DMS 273 treated with DMSO at 0.1 percent for 48 hours (cell line): ENCODE results near the gene CD200R1.

Source experiments
- DNase-seq: peaks from one replicate; lab custom pipeline; 2025; lab: John Stamatoyannopoulos, UW

The CD200R1 gene

DNA sequence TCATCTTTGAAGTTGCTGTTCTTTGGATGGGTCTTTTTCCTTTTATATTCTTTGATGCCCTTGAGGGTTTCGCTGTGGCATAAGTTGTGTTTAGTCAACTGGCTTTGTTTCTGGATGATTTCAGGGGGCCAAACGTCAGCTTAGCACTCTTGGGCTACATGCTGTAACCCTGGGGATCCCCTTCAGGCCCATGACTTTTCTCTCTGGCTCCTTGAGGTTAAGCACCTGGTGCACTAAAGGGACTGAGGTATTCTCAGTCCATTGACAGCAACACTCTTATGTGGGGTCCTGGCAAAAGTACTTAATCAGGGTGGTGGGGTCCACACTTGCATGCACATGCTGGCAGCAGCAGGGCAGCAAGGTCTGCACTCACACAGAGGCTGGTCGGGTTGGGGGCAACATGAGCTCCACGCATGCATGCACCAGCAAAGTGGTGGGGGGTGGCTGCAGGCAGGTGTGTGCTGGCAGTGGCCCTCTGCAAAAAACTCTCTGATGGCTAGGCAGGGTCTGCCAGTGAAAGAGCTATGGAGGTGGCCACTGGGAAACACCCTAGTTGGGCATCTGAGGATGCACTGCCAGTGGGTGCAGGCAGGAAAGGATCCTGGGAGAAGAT, 90.1 kb downstream of the CD200R1 start:
- DNase-seq, result no peak

DNA sequence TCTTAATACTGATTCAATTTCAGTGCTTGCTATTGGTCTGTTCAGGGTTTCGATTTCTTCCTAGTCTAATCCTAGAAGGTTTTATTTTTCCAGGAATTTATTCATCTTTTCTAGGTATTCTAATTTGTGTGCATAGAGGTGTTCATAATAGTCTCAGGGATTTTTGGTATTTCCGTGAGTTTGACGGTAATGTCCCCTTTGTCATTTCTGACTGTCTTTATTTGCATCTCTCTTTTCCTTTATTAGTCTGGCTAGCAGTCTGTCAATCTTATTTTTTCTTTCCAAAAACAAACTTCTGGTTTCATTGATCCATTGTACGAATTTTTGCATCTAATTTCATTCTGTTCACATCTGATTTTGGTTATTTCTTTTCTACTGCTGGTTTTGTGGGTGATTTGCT, 93.0 kb downstream of the CD200R1 start:
- DNase-seq, result no peak

GRCh38 chr3:112875561-112875960, 99.3 kb downstream of the CD200R1 start:
- no peak for DNase-seq

DNA sequence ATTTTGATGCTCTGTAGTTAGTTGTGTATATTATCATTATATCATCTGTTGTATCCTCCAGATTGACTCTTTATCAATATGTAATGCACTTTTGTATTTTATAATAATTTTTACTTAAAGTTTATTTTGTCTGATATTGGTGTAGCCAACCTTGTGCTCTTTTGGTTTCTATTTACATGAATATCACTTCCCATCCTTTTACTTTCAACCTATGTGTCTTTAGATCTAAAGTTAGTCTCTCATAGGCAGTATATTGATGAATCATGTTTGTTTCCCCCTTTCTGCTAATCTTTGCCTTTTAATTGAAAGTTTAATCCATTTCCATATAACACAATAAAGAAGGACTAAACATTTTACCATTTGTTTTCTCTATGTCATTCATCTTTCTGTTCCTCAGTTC, 100.2 kb downstream of the CD200R1 start:
- no peak for DNase-seq

GRCh38 chr3:112873632-112874031, 101.3 kb downstream of the CD200R1 start:
- no peak for DNase-seq

- DNase-seq, result no peak
These were observed 103.2 kb downstream of the CD200R1 start for GRCh38 chr3:112871735-112872134.
